Loucy (cell line): ENCODE measurements around the gene LSP1.

Source experiments
- CTCF ChIP-seq: fragments of 200-600 bp; sonication (generic); conservative IDR thresholded peaks from 2 replicates; pipeline ENCODE4 v1.5.1; 2014; ENCODE audit warnings: mild to moderate bottlenecking, antibody characterized with exemption, low read length
- EZH2phosphoT487 ChIP-seq: fragments of 200-600 bp; IDR thresholded peaks from 2 replicates; pipeline ENCODE4 v1.6.1; 2018; ENCODE audit warnings: antibody characterized with exemption, mild to moderate bottlenecking, moderate library complexity, borderline replicate concordance

GRCh38 chr11:1857064-1857463 lies 4.2 kb downstream of the LSP1 start:
- TF ChIP-seq CTCF = no peak
- no peak for TF ChIP-seq EZH2phosphoT487
